Aorta (tissue), 5 donors: ENCODE measurements around the gene TNFAIP8L1. TPM values are rescaled to one million over a fixed set of nuclear protein-coding genes. Genes with fewer than 3 reads are reported as not detected.
"Not testable (repeated sequence)": the region's sequence is repeated elsewhere in the genome, so short reads cannot be mapped to it uniquely, and the experiment has no call there.

Source experiments
- ATAC-seq: fragments of 200-7000 bp; cut with Tn5 transposase; one replicate; pipeline ENCODE4 v1.9.1; 2022; ENCODE audit warnings: moderate library complexity; ENCODE audit not compliant: low FRiP score
- DNase-seq, 2 donors: peaks; one replicate each; pipeline ENCODE4 v3.0.0-alpha.2; 2020
- H3K27ac ChIP-seq, 2 donors: one replicate each; pipeline ENCODE4 v1.5.1; 2013; ENCODE audit warnings: low read length in 2 of 2, mild to moderate bottlenecking in 2 of 2, moderate library complexity in 2 of 2, control low read depth in 1 of 2, inconsistent platforms in 1 of 2, low read depth in 1 of 2
- H3K27me3 ChIP-seq, 2 donors: one replicate each; pipeline ENCODE4 v1.6.1; 2013; ENCODE audit warnings: control low read depth in 1 of 2, low read length in 1 of 2, mild to moderate bottlenecking in 1 of 2, moderate library complexity in 1 of 2; ENCODE audit not compliant: insufficient read depth in 2 of 2, control insufficient read depth in 1 of 2
- H3K36me3 ChIP-seq, 2 donors: one replicate each; pipeline ENCODE4 v1.6.1; 2013; ENCODE audit warnings: control low read depth in 1 of 2, low read length in 1 of 2, mild to moderate bottlenecking in 1 of 2; ENCODE audit not compliant: insufficient read depth in 2 of 2, control insufficient read depth in 1 of 2
- H3K4me1 ChIP-seq, 2 donors: one replicate each; pipeline ENCODE4 v1.6.1; 2013; ENCODE audit warnings: low read length in 2 of 2, control low read depth in 1 of 2, mild to moderate bottlenecking in 1 of 2, moderate library complexity in 1 of 2; ENCODE audit not compliant: insufficient read depth in 2 of 2, control insufficient read depth in 1 of 2
- H3K4me3 ChIP-seq, 2 donors: one replicate each; pipeline ENCODE4 v1.5.1; 2013; ENCODE audit warnings: low read length in 2 of 2, control low read depth in 1 of 2, mild to moderate bottlenecking in 1 of 2
- H3K9me3 ChIP-seq: one replicate; pipeline ENCODE4 v1.6.1; 2013; ENCODE audit warnings: mild to moderate bottlenecking, low read length; ENCODE audit not compliant: control insufficient read depth
- WGBS, 2 donors: extraction: QIAGEN DNeasy Blood & Tissue Kit; methylation state at CpG; one replicate each; pipeline ENCODE4 v1.1.7; 2013; 5-methylcytosine and 5-hydroxymethylcytosine counted together
- intact Hi-C, 2 donors: fragments of 100-400 bp; cut with DNase I; formaldehyde crosslinking; loops; one replicate each; pipeline versions ENCODE4 v1.14.2 to v1.15.0; 2022
- polyA plus RNA-seq, 2 donors: library from polyadenylated mRNA; stranded (reverse); fragments of 200-250 nt; gene quantifications; one replicate each; pipeline ENCODE4 v1.2.3, GENCODE V29; 2013
- total RNA-seq, 2 donors: library from RNA; stranded (reverse); fragmentation: NEBNext Ultra II Directional; extraction: Animal tissue kit (Norgen Biotek cat#: 25700); gene quantifications; one replicate each; pipeline ENCODE4 v1.2.1, GENCODE V29; 2021
- donor health status: healthy with polysubstance abuse.
- donor health status: Bipolar disorder and iron deficiency.
- donor health status: DM: no; HTN: no; CAD: no.
- donor health status: DM: no; HTN: no; CAD: no.
- donor health status: DM: yes; HTN: yes; CAD: no.

TNFAIP8L1 gene
- total and polyA plus RNA-seq, 4 donors: 1.6 to 13.5 (median 4.6) TPM

- no peak for DNase-seq
- ATAC-seq: no peak
- Histone ChIP-seq H3K27ac (no peak overlapping the region), H3K4me3 (no peak overlapping the region), H3K4me1 (no peaks in the 10 kb centered on the region), H3K9me3 (no peaks in the 10 kb centered on the region), H3K36me3 (no peaks in the 10 kb centered on the region), H3K27me3 (no peaks in the 10 kb centered on the region)
- intact Hi-C loops: no loop called here
- WGBS, 2 donors: 72 to 75% methylated on average over 17 of the region's 17 CpGs
Measured at GRCh38 chr19:4676955-4677731, 37.8 kb downstream of the TNFAIP8L1 start.

- peak; percentile 39 for ATAC-seq
- H3K4me1 ChIP-seq: no peaks in the 10 kb centered on the region
- WGBS, 2 donors: 59 to 72% methylated on average over 34 of the region's 34 CpGs
- no peaks in the 10 kb centered on the region for H3K9me3 ChIP-seq
- H3K27me3 ChIP-seq: no peaks in the 10 kb centered on the region
- H3K27ac ChIP-seq: no peak overlapping the region
- H3K36me3 ChIP-seq: no peaks in the 10 kb centered on the region
- intact Hi-C loops: no loop called here
- no peak overlapping the region for H3K4me3 ChIP-seq
- no peak for DNase-seq
Measured at GRCh38 chr19:4678881-4679790, 39.8 kb downstream of the TNFAIP8L1 start.

GRCh38 chr19:4680021-4680420 is 40.7 kb downstream of the TNFAIP8L1 start:
- H3K27me3 ChIP-seq, intact Hi-C loops, H3K4me1 ChIP-seq, H3K27ac ChIP-seq, H3K4me3 ChIP-seq, DNase-seq, H3K36me3 ChIP-seq, H3K9me3 ChIP-seq, ATAC-seq: not testable (repeated sequence)
- WGBS, 2 donors: 97% methylated on average over 7 of the region's 7 CpGs

- H3K27ac ChIP-seq: no peak overlapping the region
- H3K4me1 ChIP-seq: no peaks in the 10 kb centered on the region
- peaks cover 2 to 3% of the 10 kb centered on the region in 2 donors for H3K36me3 ChIP-seq
- 95 to 96% methylated on average over 27 to 45 of the region's 45 CpGs for WGBS, 2 donors
- no peaks in the 10 kb centered on the region for H3K9me3 ChIP-seq
- H3K27me3 ChIP-seq: no peaks in the 10 kb centered on the region
- intact Hi-C loops: no loop called here
- no peak overlapping the region for H3K4me3 ChIP-seq
- no peak for DNase-seq
- ATAC-seq: no peak
Measured at GRCh38 chr19:4682417-4683200, 43.3 kb downstream of the TNFAIP8L1 start.

- 89 to 91% methylated on average over 28 of the region's 28 CpGs for WGBS, 2 donors
- H3K4me3 ChIP-seq: no peak overlapping the region
- no peak for ATAC-seq
- no peak overlapping the region for H3K27ac ChIP-seq
- intact Hi-C loops: no loop called here
- no peaks in the 10 kb centered on the region for H3K9me3 ChIP-seq
- H3K27me3 ChIP-seq: no peaks in the 10 kb centered on the region
- DNase-seq: no peak
- peaks cover 3 to 5% of the 10 kb centered on the region in 2 donors for H3K36me3 ChIP-seq
- H3K4me1 ChIP-seq: no peaks in the 10 kb centered on the region
Measured at GRCh38 chr19:4684312-4685095, 45.2 kb downstream of the TNFAIP8L1 start.

- H3K4me1 ChIP-seq: no peaks in the 10 kb centered on the region
- intact Hi-C loops: no loop called here
- no peak overlapping the region for H3K27ac ChIP-seq
- H3K4me3 ChIP-seq: no peak overlapping the region
- no peak for DNase-seq
- no peaks in the 10 kb centered on the region for H3K9me3 ChIP-seq
- WGBS, 2 donors: 96 to 97% methylated on average over 10 of the region's 10 CpGs
- no peaks in the 10 kb centered on the region for H3K27me3 ChIP-seq
- no peak for ATAC-seq
- H3K36me3 ChIP-seq: peaks cover 3 to 10% of the 10 kb centered on the region in 2 donors
Measured at GRCh38 chr19:4686700-4687099, 47.4 kb downstream of the TNFAIP8L1 start.

GRCh38 chr19:4687396-4687795 is 48.1 kb downstream of the TNFAIP8L1 start:
- no peaks in the 10 kb centered on the region for H3K9me3 ChIP-seq
- DNase-seq: no peak
- peaks cover 3 to 10% of the 10 kb centered on the region in 2 donors for H3K36me3 ChIP-seq
- ATAC-seq: no peak
- H3K27ac ChIP-seq: no peak overlapping the region
- H3K27me3 ChIP-seq: no peaks in the 10 kb centered on the region
- WGBS, 2 donors: 79% methylated on average over 11 of the region's 11 CpGs
- H3K4me3 ChIP-seq: no peak overlapping the region
- intact Hi-C loops: no loop called here
- no peaks in the 10 kb centered on the region for H3K4me1 ChIP-seq

- Histone ChIP-seq H3K36me3 (peaks cover 3 to 10% of the 10 kb centered on the region in 2 donors), H3K4me3 (no peak overlapping the region), H3K27ac (no peak overlapping the region), H3K9me3 (no peaks in the 10 kb centered on the region), H3K4me1 (no peaks in the 10 kb centered on the region), H3K27me3 (no peaks in the 10 kb centered on the region)
- DNase-seq (peak in 1 of 2 donors; percentile 73), ATAC-seq (no peak)
- WGBS, 2 donors: 92% methylated on average over 26 of the region's 26 CpGs
- intact Hi-C loops: no loop called here
Measured at GRCh38 chr19:4688587-4688986, 49.3 kb downstream of the TNFAIP8L1 start.
